GM18907 (cell line): ENCODE measurements around the gene NUB1.
A peak's percentile ranks its signal among the peaks of the same experiment; 100 is the strongest.

Experiments
- ATAC-seq: cut with Tn5 transposase; IDR thresholded peaks from one replicate; pipeline ENCODE4 v1.9.1; 2021; ENCODE audit warnings: mild to moderate bottlenecking, moderate library complexity; ENCODE audit not compliant: unreplicated experiment

Gene NUB1

DNA sequence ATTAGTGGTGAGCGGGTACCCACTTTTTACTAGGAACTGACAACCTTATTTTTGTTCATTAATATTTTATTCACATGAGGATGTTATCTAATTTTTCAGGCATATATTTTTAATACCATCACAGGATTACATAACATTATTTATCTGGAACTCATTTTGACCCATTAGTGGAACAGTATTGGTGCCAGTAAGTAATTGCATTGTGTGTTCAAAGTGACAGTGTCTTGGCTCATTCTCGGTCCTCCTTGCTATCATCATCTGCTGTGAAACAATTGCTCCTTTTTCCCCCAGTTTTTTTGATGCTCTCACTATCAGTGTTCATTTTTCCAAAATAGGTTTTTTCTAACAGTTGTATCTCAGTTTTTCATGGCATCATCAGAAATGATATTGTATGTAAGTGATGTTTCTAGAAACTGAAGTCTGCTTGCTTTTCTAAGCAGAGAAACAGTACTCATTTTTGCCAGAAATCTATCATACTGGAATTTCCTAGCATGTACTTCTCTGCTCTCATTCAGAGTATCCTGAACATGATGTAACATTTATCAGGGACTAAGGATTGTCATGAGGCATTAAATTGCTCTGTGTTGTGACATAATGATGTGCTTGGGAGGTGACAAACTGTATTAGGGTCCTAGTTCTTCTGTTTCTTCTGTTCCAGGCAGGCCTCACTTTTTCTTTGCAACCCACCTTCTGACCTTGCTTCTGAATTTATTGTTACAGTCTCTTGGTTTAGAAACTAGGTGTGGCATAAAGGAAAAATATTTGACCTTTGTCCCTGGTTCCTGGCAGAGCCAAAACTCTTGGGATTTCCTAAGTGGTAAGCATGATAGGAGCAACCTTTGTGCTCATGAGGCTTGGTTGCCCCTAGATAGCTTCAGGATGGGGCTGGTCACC is 4.2 kb downstream of the NUB1 start:
- no peak for ATAC-seq

DNA sequence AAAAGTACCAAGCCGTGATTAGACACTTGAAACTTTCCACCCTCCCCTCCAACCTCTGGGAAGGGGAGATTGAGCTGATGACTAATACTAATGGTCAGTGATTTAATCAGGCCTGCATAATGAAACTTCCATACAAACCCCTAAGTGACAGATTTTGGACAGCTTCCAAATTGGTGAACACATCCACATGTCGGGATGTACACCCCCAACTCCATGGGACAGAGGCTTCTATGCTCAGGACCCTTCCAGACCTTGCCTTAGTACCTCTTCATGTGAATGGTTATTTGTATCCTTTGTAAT is 4.8 kb downstream of the NUB1 start:
- ATAC-seq, result no peak

DNA sequence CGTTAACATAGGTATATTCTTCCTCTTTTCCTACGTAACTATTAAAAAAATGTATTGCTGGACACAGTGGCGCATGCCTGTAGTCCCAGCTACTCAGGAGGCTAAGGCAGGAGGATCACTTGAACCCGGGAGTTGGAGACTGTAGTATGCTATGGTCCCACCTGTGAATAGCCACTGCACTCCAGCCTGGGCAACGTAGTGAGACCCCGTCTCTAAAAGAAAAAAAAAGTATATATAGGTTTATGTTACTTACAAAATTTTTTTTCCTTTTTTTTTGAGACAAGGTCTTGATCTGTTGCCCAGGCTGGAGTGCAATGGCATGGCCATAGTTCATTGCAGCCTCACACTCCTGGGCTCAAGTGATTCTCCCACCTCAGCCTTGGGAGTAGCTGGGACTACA is 5.6 kb downstream of the NUB1 start:
- ATAC-seq, result no peak

DNA sequence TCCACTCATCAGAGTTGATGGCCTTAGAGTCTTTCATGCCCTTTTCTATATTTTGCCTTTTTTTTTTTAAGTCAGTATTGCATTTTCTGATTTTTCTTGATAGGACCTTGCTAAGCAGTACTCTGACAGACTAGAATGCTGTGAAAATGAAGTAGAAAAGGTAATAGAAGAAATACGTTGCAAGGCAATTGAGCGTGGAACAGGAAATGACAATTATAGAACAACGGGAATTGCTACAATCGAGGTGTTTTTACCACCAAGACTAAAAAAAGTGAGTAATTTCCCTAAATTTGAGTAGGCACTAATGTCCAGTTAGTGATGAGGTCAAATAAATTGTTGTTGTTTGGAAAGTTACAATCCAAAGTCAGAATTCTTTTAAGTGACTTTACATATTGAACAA is 7.4 kb downstream of the NUB1 start:
- ATAC-seq, result no peak

DNA sequence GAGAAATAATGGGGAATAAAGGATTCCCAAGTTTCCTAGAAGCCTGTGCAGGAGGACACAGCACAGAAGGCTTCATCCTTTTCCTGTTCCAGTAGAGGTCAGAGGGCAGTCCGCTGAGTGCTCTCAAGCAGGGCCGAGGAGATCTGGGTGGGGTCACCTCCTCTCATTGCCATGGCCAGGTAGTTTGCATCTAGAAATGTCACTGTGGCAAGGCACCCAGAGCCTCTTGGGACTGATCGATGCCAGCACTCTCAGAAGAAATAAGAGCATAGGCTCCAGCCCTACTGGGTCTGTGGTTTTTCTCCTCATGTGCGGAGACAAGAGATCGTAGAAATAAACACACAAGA is 7.9 kb downstream of the NUB1 start:
- peak; percentile 52 for ATAC-seq

DNA sequence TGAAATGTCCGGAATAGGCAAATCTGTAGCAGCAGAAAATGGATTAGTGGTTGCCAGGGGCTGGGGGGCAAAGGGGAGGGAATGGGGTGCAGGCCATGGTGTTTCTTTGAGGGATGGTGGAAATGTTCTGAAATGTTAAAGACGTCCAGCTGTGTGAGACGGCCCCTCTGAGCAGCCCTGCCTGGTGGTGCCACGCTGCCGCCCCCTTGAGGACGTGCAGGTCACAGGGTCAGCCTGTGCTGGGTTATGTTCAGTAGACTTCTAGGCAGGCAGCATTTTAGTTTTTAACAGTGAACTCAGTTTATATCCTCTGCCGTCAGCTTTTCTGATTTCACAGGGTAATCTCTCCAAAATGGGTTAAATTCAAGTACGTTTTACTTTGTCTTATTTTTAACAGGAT is 9.4 kb downstream of the NUB1 start:
- ATAC-seq, result no peak

DNA sequence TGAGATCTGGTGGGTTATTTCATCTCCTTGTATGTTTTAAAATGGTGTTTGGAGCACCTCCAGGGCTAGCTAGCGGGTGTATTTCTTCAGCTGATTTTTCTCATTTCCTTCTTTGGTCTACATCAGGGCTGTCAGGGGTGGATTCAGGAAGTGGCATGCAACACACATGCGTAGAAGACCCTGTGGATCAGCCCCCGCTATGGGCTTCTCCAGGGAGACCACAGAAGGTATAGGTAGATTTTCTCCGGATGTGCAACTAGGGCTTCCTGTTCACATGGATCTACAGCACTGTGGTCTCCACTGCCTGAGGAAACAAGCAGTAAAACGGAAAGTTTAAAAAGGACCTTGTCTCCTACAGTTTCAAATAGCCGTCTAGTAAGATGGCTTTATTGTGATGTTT is 10.4 kb downstream of the NUB1 start:
- peak; percentile 49 for ATAC-seq

DNA sequence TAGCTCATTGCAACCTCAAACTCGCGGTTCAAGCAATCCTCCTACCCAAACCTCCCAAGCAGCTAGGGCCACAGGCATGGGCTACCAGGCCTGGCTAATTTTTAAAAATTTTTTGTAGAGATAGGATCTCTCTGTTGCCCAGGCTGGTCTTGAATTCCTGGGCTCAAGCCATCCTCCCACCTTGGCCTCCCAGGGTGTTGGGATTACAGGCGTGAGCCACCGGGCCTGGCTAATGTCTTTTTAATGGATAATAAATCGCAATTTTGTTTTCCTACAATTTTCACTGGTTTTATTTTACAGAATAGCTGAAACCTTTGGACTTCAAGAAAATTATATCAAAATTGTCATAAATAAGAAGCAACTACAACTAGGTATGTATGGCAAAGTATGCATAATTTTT is 10.9 kb downstream of the NUB1 start:
- ATAC-seq, result peak; percentile 14

DNA sequence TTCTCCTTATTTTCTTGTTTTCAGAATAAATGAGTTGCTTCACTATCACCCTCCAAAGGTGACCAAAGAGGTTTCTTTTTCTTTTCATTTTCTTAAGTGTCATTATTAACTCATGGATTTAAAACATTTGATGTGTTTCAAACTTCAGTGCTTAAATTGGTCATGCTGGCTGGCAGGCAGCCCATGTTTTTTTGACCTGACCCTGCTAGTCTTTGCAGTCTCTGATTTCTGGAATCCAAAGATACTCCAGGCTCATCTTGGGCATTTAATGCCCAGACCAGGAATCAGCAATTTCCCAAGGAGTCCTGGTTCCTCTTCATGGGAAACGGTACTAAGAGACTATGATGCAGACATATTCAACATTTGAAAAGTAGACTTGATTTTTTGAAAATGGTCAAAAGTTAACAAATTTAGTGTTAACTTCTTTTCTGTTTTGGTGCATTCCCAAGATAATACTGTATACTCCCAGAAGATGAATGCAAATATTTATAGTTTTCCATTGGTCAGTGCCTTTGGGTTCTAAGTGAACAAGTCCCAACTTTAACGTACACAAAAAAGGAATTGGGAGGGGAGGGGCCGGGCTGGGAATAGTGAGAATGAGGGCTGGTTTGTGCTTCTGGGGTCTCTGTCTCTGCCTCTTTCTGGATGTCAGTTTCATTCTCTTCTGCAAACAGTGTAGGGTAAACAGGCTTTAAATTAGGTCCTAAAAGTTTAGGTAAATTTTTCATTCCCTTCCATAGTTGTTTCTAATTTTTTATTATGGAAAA is 19.8 kb downstream of the NUB1 start:
- ATAC-seq, result no peak

DNA sequence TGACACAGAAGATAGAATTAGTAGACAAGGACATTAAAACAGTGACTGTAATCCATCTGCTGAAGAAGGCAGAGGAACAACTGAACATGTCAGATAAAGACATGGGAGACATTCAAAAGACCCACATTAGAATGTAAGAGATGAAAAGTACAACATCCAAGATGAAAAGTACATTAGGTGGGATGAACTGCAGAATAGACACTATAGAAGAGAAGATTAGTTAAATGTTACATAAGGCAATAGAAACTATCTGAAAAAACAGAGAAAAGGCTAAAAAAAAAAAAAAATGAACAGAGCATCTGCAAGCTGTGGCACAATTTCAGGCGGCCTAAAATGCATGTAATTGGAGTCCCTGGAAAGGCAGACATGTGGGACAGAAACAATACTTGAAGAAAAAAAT is 21.6 kb downstream of the NUB1 start:
- no peak for ATAC-seq

DNA sequence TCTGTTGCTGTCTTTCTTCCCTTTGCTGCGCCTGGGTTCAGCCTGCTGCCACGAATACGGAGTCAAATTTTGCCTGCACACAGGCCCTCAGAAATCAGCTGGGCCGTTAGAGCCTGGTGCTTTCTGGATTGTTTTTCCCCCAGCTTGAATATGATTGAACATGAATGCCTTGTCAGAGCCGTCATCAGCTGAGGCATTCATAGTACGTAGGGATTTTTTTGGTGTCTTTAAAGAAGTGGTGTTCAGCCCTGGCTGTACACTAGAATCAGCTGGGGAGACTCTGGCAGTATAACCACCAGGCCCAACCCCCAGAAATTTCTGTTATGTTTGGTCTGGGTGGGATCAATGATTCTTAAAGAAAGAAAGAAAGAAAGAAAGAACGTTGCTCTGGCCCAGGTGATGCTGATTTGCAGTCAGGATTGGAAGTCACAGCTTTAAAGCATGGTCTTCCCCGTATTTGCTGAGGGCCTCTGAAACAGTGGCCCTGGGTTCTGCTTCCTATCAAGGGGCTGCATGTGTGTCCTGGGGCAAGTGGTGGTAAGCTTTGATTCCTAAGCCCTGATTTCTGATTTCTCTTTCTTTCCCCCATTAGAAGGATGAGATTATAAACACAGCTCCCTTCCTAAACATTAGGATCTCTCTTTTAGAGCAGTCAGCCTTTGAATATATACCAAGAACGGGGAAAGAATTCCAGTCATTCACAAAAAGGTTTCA is 24.7 kb downstream of the NUB1 start:
- no peak for ATAC-seq

DNA sequence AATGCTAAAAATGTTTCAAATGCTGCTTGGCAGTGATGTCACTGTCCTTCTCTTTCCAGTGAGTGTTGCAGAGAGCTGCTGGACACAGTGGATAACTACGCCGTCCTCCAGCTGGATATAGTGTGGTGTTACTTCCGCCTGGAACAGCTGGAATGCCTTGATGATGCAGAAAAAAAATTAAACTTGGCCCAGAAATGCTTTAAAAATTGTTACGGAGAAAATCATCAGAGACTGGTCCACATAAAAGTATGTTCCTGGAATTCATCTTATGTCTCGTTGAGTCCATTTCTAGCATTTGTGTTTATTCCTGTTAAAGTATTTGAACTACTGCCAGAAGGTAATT is 25.2 kb downstream of the NUB1 start:
- no peak for ATAC-seq

DNA sequence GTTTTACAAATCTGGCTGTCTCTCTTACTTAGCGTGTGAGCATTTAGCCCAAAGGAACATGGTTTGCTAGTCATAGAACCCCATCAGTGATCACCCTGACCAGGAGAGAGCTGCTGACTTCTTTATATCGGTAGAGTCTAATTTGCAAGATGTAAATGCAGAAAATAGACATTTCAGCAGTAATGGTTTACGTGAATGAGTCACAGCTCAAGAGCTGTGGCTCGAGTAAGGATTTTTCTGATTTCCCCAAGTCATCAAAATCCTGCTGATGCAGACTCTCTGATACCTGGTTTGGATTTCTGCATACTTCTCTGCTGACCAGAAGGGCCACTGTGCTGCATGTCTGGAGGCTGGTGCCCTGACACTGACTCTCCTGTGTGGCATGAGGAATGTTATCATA is 25.7 kb downstream of the NUB1 start:
- no peak for ATAC-seq

DNA sequence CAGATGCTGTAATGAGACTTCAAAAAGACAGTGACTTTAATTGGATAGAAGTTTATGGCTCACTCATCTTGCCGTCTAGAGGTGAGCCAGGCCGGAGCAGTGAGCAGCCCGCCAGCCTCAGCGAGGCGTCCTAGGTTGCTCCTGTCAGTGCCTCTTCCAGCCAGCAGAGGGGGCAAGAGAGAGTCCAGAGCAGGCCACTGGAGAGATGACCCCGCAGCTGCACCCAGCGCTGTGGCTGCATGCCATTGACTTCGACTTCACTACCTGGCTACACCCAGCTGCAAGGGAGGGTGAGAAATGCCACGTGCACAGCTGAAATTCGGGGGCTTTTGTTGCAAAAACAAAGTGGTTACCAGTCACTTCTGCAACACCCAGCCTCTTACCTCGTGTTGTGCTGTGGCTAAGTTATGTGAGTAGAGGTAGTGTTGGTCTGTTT is 26.5 kb downstream of the NUB1 start:
- ATAC-seq, result peak; percentile 90

DNA sequence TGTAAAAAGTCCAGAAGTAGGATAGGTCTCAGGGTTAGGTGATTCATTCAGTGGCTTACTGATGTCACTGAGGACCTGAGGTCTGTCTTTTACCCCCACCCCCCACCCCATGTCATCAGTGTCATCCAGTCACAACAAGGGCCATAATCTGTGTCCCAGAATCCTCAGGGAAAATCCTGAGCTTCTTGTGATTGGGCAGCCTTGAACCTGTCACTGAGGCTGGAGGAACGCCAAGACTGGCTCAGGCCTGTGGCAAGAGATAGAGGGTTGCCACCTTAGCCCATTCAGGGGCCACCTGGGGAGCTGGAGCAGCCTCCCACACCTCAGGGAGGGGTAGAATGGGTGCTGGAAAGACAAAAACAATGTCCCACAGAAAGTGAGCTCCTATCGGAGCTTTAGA is 29.7 kb downstream of the NUB1 start:
- ATAC-seq, result no peak

DNA sequence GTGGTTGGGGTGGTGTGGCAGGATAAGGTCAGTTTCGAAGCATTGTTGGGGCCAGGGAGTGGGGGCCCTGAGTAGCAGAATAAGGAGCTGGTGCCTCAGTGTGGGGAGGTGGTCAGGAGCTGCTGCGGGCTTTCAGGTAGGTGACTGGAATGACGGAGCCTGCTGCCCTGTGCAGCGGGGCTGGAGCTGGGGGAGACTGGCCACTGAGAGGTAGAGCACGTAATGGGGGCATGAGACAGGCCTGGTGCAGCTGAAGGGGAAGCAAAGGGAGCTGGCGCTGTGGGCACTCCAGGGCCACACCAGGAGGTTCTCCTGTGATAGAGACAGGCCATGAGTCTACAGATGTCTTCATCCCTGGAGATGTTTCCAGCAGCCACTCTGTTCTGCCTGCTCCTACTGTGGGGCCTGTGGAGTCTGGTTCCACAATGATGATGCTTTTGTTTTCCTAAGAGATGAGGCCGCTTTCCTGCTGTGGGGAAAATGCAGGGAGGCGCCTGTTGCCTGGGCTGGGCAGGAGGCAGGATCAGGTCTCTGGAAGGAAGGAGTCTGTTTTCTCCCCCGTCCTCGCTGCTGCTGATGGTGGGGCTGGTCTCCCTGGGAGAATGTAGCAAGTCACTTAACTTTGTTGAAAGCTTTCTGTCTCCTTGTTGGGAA is 31.1 kb downstream of the NUB1 start:
- ATAC-seq, result no peak

DNA sequence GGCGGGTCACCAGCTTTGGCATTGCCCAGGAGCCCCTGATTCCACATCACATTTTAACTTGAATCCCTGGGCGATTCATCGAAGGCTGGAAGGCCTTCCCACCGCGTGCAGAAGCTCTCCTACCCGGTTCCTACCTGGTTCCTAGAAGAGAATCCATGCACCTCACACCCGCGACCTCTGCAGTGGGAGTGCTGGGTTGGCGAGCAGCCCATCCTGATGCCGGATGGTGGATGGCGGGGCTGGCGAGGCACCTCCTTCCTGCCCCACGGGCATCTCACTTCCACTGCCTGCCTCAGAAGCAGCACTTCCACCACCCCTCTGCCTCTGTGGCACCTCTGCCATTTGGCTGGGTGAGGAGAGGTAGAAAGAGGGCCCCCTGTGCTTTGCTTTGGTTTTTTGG is 32.0 kb downstream of the NUB1 start:
- ATAC-seq, result no peak

DNA sequence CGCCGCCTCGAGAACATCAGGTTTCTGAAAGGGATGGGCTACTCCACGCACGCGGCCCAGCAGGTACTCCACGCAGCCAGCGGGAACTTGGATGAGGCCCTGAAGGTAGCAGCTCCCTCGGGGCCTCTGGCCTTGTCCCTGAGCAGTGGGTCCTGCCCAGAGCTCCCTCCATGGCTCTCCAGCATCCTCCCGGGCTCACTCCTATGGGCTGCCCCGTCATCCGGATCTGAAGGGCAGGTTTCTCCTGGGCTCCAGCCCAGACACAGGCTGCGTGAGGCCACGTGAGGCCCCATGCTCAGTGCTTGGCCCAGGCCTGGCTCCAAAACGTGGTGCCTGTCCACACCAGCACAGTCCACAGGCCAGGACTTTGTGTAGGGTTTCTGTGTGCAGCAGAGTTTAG is 32.5 kb downstream of the NUB1 start:
- no peak for ATAC-seq

DNA sequence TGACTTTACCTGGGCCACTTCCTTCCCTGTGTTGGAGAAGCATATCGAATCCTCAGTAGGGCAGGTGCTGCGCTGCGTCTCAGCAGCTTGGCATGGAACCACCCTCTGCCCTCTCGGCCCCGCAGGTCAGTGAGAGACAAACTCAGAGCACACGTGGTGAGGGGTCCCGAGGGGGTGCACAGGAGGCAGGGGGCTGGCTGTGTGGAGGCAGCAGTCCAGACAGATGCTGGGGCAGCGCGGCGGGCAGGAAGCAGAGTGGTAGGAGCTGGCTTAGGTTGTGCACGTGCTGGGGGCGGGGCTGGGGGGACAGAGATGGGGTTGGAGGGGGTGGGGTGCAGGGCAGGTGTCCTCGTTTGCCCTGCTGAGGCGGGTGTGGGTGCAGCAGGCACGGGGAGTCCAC is 33.1 kb downstream of the NUB1 start:
- no peak for ATAC-seq

DNA sequence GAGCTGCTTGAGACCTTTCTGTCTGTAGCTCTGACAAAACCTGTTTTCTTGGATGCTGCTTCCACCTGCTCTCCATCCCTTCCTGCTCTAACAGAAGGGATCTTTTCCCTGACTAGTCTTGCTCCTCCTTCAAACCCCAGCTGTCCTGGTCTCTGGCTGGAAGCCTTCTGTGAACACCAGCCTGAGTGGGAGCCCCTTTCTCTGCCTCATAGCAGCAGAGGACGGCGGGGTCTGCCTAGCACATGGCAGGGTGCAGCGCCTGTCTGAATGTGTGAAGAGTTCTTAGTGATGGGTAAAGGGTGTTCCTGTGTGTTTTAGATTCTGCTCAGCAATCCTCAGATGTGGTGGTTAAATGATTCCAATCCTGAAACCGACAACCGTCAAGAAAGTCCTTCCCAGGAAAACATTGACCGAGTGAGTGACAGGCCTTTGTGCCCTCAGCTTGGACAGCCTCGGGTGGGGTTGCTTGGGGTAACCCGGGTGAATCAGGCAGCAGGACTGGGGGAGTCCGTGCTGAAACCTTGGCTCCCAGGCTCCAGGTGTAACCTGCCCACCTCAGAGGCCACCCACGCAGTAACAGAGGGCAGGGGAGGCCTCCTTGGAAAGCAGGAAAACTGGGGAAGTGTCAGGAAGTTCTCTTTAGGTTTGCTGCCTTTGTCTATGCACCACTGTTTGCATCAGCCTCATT is 34.1 kb downstream of the NUB1 start:
- no peak for ATAC-seq
